ENCODE results near the gene RNF5. TPM values are rescaled to one million over a fixed set of nuclear protein-coding genes. Genes with fewer than 3 reads are reported as not detected.

The RNF5 gene
- total RNA-seq, 3 donors from 2014 or later = 79.0 to 114 (median 85.0) TPM

GRCh38 chr6:32223258-32224235 lies 45.3 kb downstream of the RNF5 start, which contains the start of gene NOTCH4:
Gene NOTCH4, minus strand, starts transcription at chr6:32224067. Its CDS starts 139 bp downstream, at chr6:32223928.
- no peaks in the 10 kb centered on the region for H3K4me1 ChIP-seq (ENCODE audit: low read depth)

GRCh38 chr6:32224696-32225095 lies 46.5 kb downstream of the RNF5 start:
- Histone ChIP-seq H3K4me3 (no peak overlapping the region), H3K4me1 (ENCODE audit: low read depth) (no peaks in the 10 kb centered on the region), H3K36me3 (ENCODE audit: low read depth) (no peaks in the 10 kb centered on the region), H3K9me3 (no peaks in the 10 kb centered on the region)
- intact Hi-C loops (cut with DNase I, micrococcal nuclease) = no loop called here
- TF ChIP-seq CTCF (IDR thresholded peaks at IDR 0.05) = no peak
- no peak for DNase-seq
- ATAC-seq = no peak

More at GRCh38 chr6:32223258-32224235, 45.3 kb downstream of the RNF5 start, which contains the start of gene NOTCH4:
- no peaks in the 10 kb centered on the region for H3K36me3 ChIP-seq (ENCODE audit: low read depth)
- intact Hi-C loops (cut with DNase I, micrococcal nuclease) = no loop called here
- H3K4me3 ChIP-seq = no peak within 1 kb of the TSS
- DNase-seq (no peak), ATAC-seq (no peak)
- no peak for TF ChIP-seq CTCF (IDR thresholded peaks at IDR 0.05)
- H3K9me3 ChIP-seq = no peaks in the 10 kb centered on the region

GRCh38 chr6:32226434-32226833 lies 48.2 kb downstream of the RNF5 start:
- no peak for DNase-seq

More at GRCh38 chr6:32226434-32226833, 48.2 kb downstream of the RNF5 start:
- no peak for TF ChIP-seq CTCF (IDR thresholded peaks at IDR 0.05)
- intact Hi-C loops (cut with DNase I, micrococcal nuclease) = no loop called here
- no peak for ATAC-seq
- H3K4me1 ChIP-seq (ENCODE audit: low read depth) = no peaks in the 10 kb centered on the region
- no peak overlapping the region for H3K4me3 ChIP-seq
- H3K36me3 ChIP-seq (ENCODE audit: low read depth) = no peaks in the 10 kb centered on the region
- no peaks in the 10 kb centered on the region for H3K9me3 ChIP-seq

Small RNAs within 50 kb of the gene (microRNA-seq; reads per million reads assigned to microRNA genes)
- gene MIR6721 (1.4 reads per million), gene MIR6833 (not detected)

Other genes with a start within 250 kb of the RNF5 start
- 100 to 1,000 TPM in 1 of 3 donors, 10 to 100 TPM in 2; 34.5 to 178 (median 40.4) TPM for gene CFB, start 232.3 kb upstream of the RNF5 start, total RNA-seq
- gene NELFE, start 219.4 kb upstream of the RNF5 start, total RNA-seq = 10 to 100 TPM; 44.9 to 52.4 (median 51.8) TPM
- gene SKIC2, start 219.2 kb upstream of the RNF5 start, total RNA-seq = 10 to 100 TPM; 58.6 to 87.2 (median 81.2) TPM
- 10 to 100 TPM; 12.4 to 18.1 (median 15.8) TPM for gene DXO, start 206.3 kb upstream of the RNF5 start, total RNA-seq
- gene C4A, start 196.3 kb upstream of the RNF5 start, total RNA-seq = 100 to 1,000 TPM in 1 of 3 donors, 10 to 100 TPM in 2; 10.2 to 203 (median 56.0) TPM
- 100 to 1,000 TPM in 1 of 3 donors, 10 to 100 TPM in 1, 1 to 10 TPM in 1; 9.2 to 175 (median 51.0) TPM for gene C4B, start 163.6 kb upstream of the RNF5 start, total RNA-seq
- 1 to 10 TPM in 1 of 3 donors, under 1 TPM in 2; 0.93 to 2.1 (median 0.94) TPM for gene CYP21A2, start 140.0 kb upstream of the RNF5 start, total RNA-seq
- gene TNXB, start 69.1 kb upstream of the RNF5 start, total RNA-seq = 10 to 100 TPM; 20.1 to 87.0 (median 36.9) TPM
- gene ATF6B, start 50.2 kb upstream of the RNF5 start, total RNA-seq = 100 to 1,000 TPM in 1 of 3 donors, 10 to 100 TPM in 2; 79.9 to 121 (median 97.4) TPM
- 1 to 10 TPM; 5.0 to 6.8 (median 5.3) TPM for gene FKBPL, start 48.1 kb upstream of the RNF5 start, total RNA-seq
- 1 to 10 TPM in 2 of 3 donors, under 1 TPM in 1; 0.96 to 6.6 (median 2.0) TPM for gene PRRT1, start 26.5 kb upstream of the RNF5 start, total RNA-seq
- 10 to 100 TPM; 16.8 to 37.2 (median 34.4) TPM for gene PPT2, start 24.3 kb upstream of the RNF5 start, total RNA-seq
- gene EGFL8, start 13.8 kb upstream of the RNF5 start, total RNA-seq = 10 to 100 TPM; 16.9 to 32.1 (median 21.5) TPM
- gene AGPAT1, start 2.3 kb upstream of the RNF5 start, total RNA-seq = 10 to 100 TPM; 49.0 to 60.1 (median 56.2) TPM
- 1 to 10 TPM; 5.3 to 8.1 (median 6.3) TPM for gene AGER, start 5.8 kb downstream of the RNF5 start, total RNA-seq
- 10 to 100 TPM; 49.4 to 97.7 (median 53.9) TPM for gene PBX2, start 11.8 kb downstream of the RNF5 start, total RNA-seq
- gene GPSM3, start 14.2 kb downstream of the RNF5 start, total RNA-seq = 10 to 100 TPM in 1 of 3 donors, 1 to 10 TPM in 2; 6.6 to 14.7 (median 9.9) TPM
- 10 to 100 TPM in 1 of 3 donors, 1 to 10 TPM in 2; 1.5 to 10.5 (median 4.0) TPM for gene NOTCH4, start 45.7 kb downstream of the RNF5 start, total RNA-seq
- not detected for gene TSBP1, start 193.5 kb downstream of the RNF5 start, total RNA-seq
- not detected for gene BTNL2, start 228.8 kb downstream of the RNF5 start, total RNA-seq